Retinal pigment epithelial cell (primary cell): ENCODE results near the gene PLIN3.

Source experiments
- DNase-seq: peaks from one replicate; pipeline ENCODE4 v3.0.0-alpha.2; 2010; ENCODE audit warnings: low read depth
- H3K4me3 ChIP-seq: 2 replicates; pipeline ENCODE4 v1.5.1; 2011; ENCODE audit warnings: mild to moderate bottlenecking, low read length, control low read depth, moderate library complexity
- CTCF ChIP-seq: conservative IDR thresholded peaks from 2 replicates; pipeline ENCODE4 v1.5.1; 2011; ENCODE audit warnings: low read depth, low read length, control low read depth, inconsistent platforms

PLIN3 gene

DNA sequence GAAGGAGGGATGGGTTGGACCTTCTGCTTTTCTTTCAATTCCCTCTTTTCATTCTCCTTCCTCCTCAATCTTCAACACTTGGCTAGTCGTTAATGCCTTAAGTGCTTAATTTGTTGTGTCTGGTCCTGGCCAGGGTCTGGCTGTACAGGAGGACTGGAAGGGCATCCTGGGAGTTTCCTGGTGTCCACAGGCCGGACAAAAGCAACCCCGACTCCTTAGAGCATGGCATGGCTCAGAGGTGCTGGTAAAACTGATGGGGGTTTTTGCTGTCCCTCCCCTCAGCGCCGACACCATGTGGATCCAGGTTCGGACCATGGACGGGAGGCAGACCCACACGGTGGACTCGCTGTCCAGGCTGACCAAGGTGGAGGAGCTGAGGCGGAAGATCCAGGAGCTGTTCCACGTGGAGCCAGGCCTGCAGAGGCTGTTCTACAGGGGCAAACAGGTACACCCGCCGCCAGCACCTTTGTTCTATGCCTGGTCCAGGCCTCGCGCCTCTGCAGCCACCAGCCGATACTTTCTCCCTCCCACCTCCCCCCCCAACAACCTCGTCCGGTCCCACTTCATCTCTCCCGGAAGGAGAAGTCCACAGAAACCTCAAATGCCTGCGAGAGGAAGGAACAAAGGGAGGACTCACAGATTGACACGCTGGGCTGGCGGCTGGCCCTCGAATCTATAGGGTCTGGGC lies 43.3 kb upstream of the PLIN3 start:
- peak overlapping the region; percentile 60 for H3K4me3 ChIP-seq
- no peak for DNase-seq
- TF ChIP-seq CTCF: no peak

DNA sequence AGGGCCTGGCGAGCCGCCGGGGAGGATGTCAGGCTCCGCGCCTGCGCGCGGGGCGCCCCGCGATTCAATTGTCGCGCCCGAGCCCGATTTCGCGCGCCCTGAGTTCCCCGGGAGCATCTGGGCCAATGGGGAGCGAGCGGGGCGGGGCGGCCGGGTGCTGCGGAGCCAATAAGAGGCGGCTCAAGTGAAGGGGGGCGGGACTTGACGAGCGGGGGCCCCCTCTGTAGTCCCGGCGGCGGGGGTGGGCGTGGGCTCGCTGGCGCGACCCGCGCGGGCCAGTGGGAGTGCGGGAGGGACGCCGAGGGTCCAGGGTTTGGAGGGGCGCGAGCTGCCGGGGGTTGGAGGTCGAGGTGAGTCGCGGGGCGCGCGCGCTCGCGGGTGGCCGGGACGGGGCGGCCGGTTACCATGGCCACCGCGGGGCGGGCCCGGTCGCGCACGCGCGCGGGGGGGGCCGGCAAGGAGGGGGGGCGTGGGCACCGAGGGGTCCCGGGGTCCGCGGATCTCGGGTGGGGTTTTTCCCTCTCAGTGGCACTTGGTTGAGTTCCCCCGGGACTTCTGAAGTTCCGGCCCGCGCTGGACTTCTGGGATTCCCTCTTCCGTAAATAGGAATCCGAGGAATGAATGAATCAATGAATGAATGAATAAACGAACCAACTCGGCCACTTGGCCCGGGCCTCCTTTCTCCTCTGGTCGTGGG lies 42.6 kb upstream of the PLIN3 start:
- no peak for DNase-seq
- TF ChIP-seq CTCF: no peak
- H3K4me3 ChIP-seq: peak overlapping the region; percentile 60

DNA sequence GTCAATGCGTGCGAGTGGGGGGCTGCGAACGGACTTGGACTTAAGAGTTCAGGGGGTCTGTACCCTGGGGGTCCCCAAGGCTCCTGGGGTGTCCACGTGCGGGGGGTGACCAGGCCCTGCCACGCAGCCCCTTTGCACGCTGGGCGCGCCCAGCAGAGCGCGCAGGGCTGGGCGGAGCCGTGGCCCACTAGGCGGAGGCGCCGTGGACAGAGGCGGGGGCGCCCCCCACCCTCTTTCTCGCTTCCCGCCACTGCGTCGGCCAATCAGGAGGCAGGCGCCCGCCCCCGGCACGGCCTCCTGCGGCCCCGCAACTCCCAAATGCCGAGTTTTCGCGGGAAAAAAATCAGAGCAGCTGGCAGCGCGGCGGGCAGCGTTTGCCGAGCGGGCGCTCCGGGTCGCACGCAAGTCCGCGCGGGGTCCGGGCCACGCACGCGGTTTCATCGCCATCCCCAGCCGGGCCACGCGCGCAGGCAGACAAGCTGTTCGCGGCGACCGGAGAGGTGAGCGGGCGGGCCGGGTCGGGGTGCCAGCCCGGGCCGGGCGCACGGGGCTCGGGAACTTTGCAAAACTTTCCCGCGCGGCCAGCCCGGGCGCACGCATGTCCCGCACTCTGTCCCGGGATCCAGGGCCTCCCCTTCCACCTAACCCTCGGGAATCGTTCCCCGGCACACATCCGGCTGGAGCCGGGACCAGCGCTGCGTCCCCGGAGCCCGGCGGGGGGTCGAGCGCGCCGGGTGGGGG lies 41.9 kb upstream of the PLIN3 start, which contains the start of gene UHRF1:
UHRF1 (plus strand) TSS at position 346 of the 741 bp plus-strand sequence. CDS start 1,385 bp downstream, outside the sequence.
- DNase-seq: no peak

DNA sequence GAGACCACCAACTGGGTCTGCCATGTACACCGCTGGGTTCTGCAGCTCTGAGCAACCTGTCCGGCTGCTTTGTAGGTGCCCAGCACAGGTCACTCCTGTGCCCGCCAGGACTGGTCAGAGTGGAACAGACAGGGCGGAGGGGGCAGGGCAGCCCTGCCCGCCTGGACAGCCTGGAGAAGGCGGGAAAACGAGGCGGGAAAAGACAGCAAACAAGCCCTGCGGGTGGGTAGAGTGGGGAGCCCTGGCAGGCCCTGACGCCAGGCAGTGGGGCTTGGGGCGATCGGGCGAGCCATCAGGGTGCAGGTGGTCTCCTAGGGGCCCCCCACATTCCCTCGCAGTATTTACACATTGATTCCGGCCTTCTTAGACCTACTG lies 41.3 kb upstream of the PLIN3 start:
- DNase-seq: no peak
- no peak for TF ChIP-seq CTCF
- no peak overlapping the region for H3K4me3 ChIP-seq

More for the DNA sequence above, 41.9 kb upstream of the PLIN3 start, which contains the start of gene UHRF1:
- peak within 1 kb of the TSS; percentile 60 for H3K4me3 ChIP-seq
- TF ChIP-seq CTCF: no peak

GRCh38 chr19:4908360-4908759 lies 40.9 kb upstream of the PLIN3 start:
- H3K4me3 ChIP-seq: no peak overlapping the region
- TF ChIP-seq CTCF: no peak
- no peak for DNase-seq

- H3K4me3 ChIP-seq: no peak overlapping the region
- TF ChIP-seq CTCF: no peak
- DNase-seq: no peak
These were observed 39.5 kb upstream of the PLIN3 start for GRCh38 chr19:4906963-4907362.
